HPDE6-E6E7 (cell line): ENCODE results near the gene LY6G5B.

ENCODE experiments used
- DNase-seq: peaks from one replicate; pipeline ENCODE4 v3.0.0; 2011; ENCODE audit warnings: missing footprints; ENCODE audit errors: extremely low spot score

LY6G5B gene

DNA sequence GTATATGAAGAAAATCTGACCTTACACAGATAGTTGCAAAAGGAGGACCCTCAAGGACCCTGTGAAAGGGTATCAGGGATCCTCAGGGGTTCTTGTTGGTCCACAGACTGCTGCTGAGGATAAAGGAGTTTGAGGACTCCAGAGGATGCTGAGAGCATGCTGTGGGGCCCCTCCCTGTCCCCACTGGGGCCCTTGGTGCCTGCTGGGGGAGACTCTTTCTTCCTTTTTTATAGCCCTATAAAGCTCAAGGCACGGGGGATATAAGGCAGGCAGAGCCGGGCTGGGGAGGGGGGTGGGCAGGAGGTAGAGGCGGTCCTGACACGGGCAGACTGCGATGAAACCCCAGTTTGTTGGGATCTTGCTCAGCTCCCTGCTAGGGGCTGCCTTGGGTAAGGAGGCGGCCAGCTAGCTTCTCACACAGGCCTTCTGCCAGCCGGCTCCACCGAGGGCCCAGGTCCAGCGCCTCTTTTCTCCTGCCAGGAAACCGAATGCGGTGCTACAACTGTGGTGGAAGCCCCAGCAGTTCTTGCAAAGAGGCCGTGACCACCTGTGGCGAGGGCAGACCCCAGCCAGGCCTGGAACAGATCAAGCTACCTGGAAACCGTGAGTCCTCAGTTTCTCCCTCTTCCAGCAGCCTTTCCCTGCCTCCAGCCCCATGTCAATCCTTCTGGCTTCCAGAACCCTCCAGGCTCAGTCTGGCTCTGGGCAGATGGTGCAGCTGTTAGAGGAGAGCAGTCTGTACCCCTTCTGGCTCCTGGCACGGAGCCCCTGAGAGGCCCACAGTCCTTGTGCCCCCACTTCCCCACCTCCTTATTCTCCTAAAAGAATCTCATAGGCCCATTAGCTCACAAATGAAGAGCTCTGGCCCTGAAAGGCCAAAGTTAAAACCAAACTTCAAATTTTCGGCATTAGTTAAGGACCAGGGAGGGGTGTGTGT is 45.5 kb downstream of the LY6G5B start, which contains the start of gene LY6G6D:
LY6G6D (plus strand) TSS at position 327 of the 937 bp plus-strand sequence; CDS start at position 335, 8 bp downstream.
- no peak for DNase-seq

DNA sequence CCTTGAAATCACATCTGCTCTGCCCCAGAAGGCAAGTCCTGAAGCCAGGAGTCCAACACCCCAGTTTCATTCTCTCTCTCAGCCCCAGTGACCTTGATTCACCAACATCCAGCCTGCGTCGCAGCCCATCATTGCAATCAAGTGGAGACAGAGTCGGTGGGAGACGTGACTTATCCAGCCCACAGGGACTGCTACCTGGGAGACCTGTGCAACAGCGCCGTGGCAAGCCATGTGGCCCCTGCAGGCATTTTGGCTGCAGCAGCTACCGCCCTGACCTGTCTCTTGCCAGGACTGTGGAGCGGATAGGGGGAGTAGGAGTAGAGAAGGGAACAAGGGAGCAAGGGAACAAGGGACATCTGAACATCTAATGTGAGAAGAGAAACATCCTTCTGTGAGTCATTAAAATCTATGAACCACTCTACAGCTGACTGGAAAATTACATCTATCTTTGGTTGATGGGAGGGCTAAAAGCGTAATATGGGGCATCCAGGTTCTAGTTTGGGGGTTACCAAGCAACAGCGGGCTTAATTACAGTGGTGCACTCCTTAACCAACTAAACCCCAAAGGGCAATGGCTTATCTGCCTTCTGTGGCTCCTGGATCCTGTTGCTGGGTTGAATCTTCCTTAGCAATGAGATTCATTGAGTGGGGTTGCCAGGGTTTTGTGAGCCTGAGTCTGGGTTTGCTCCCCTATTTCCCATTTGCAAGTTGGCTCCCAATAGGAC is 47.9 kb downstream of the LY6G5B start:
- no peak for DNase-seq

DNA sequence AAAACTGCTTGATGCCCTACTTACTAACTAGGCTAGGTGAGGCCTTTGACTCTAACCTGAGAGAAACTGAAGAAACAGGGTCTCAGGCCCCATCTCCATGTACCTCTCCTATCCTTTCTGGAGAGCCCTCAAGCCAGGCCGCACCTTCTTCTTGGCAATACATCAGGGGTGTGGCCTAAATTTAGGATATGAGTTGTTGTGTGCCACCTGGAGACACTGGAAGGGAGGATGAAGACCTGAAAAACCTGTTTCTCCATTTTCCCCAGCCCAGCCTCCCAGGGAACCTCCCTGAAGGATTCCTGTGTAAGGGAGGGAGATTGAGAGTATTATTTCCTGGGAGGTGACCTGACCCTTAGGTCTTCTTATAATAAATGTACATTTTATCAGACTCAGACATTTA is 48.5 kb downstream of the LY6G5B start:
- DNase-seq, result peak; percentile 90

DNA sequence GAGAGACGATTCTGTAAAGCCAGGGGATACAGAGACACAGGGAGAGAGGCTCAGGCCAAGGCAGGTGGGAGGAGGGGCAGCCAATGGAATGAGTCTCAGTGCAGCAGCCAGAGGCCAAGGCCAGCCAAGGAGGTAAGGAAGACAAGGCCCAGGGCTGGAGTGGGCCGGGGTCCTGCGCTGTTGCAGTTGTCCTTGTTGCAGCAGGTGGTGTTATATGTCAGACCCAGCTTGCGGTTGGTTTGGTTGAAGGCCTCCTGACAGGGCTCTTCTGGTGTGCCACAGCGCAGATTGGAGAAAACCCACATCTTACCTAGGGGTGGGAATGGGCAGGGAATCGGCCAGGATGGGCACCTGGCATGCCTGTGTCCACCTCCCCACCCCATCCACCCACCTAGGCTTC is 49.2 kb downstream of the LY6G5B start:
- DNase-seq, result no peak

DNA sequence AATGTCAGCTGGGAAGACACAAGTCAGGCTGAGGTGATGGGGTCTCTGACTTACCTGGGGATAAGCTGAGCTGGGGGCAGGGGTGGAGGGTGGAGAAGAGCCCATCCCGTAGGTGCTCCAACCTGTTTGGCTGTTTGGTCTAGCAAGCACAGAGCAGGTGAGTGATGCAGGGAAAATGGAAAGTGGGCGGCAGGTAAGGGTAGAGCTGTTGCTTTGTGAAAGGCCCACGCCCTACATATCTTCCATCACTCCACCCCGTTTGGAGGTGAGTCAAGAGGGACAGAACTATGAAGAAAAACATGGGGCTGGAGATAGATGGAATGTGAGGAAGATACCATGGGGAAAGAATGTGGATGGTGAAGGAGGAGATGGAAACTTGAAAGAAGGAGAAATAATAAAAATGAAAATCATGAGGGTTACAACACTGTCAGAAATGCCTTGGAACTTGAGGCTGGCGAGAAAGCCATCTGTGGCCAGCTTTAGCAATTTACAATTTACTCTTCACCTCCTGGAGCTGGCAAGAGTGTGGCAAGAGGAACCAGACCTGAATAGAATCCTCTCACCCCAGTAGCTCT is 50.5 kb downstream of the LY6G5B start:
- DNase-seq, result no peak

DNA sequence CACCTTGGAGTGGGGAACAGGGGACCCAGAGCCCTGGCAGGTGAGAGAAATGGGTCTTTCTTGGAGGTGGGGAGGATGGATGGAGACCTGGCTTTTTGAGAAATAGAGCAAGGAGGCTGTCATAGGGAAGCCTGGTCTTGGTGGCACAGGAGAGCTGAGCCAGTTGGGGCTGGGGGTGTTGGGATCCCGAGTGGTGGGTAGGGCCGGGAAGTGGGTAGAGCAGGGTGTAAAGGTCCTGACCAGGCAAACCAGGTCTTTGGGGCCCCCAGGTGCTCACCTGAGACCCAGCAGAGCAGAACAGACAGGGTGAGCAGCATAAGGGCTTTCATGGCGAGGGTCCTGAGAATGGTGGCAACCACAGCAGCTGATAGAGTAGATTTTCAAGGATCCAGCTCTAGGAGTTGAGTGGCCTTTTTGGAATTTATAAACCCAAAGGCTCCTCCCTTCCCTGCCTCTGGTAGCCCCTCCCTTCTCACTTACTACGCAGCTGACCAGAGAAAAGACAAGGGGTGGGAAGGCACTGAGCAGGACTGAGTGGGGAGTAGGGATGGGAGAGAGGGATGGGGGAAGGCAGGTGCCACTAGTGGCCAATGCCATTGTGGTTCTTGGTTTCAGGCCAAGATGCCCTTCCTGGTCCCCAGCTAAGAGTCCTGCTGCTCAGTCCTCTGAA is 51.7 kb downstream of the LY6G5B start, which contains the start of gene LY6G6C:
LY6G6C (minus strand) TSS at position 396 of the 670 bp plus-strand sequence; CDS start at position 329, 67 bp downstream.
- DNase-seq, result no peak

DNA sequence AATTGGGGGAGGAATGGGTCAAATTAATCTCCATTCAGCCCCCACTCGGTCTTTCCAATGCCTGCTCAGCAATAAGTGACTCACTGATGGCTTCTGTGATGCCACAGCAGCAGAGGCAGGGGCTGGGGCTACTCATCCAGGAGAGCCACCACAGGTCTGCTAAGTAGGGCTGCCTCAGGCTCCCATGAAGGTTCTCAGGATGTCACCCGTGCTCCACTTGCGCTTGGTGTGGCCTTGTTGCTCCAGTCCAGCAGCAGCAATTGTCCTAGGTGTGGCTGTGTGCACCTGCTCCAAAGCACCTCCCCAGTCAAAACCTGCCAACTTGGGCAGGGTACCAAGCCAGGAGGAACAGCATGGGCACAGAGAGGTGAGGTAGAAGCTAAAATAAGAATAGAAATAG is 52.4 kb downstream of the LY6G5B start:
- DNase-seq, result no peak
